Liver (tissue), 3 donors: Measurements from ENCODE around the gene MTERF1.

Experiments used
- CTCF ChIP-seq: fragments of 150-350 bp; IDR thresholded peaks from 2 replicates; pipeline ENCODE4 v1.5.1; 2017; ENCODE audit warnings: improper control_type of control experiment, low read depth, low read length; ENCODE audit not compliant: missing input control
- REST ChIP-seq: IDR thresholded peaks from 2 replicates; pipeline ENCODE4 v1.6.1; 2016; ENCODE audit warnings: antibody characterized with exemption, mild to moderate bottlenecking
- SP1 ChIP-seq: IDR thresholded peaks from 2 replicates; pipeline ENCODE4 v1.6.1; 2018; ENCODE audit warnings: antibody characterized with exemption, mild to moderate bottlenecking
- donor health status: healthy.
- donor health status: healthy.

- no peak for TF ChIP-seq CTCF
- no peak for TF ChIP-seq REST
- TF ChIP-seq SP1 = no peak
These were observed 47.4 kb upstream of the MTERF1 start for GRCh38 chr7:91927912-91928311.
